ENCODE results near the gene TIMELESS. TPM values are rescaled to one million over a fixed set of nuclear protein-coding genes. Genes with fewer than 3 reads are reported as not detected.

The TIMELESS gene
- total RNA-seq, 1 donor from 2014 or later, result 17.9 TPM

GRCh38 chr12:56373515-56373914 lies 75.7 kb downstream of the TIMELESS start:
- no peaks in the 10 kb centered on the region for H3K4me1 Mint-ChIP-seq (ENCODE audit: low read depth, unreplicated experiment)
- no peak overlapping the region for H3K27ac Mint-ChIP-seq (ENCODE audit: unreplicated experiment)
- no peaks in the 10 kb centered on the region for H3K36me3 Mint-ChIP-seq (ENCODE audit: unreplicated experiment)
- no peak for TF ChIP-seq CTCF (IDR thresholded peaks at IDR 0.05; ENCODE audit: partially characterized antibody, unreplicated experiment)
- DNase-seq, result no peak
- H3K4me3 Mint-ChIP-seq (ENCODE audit: unreplicated experiment), result no peak overlapping the region
- peaks cover 1% of the 10 kb centered on the region for H3K9me3 Mint-ChIP-seq (ENCODE audit: unreplicated experiment)
- H3K27me3 Mint-ChIP-seq (ENCODE audit: unreplicated experiment), result no peaks in the 10 kb centered on the region

- H3K4me3 Mint-ChIP-seq (ENCODE audit: unreplicated experiment), result no peak overlapping the region
- H3K36me3 Mint-ChIP-seq (ENCODE audit: unreplicated experiment), result no peaks in the 10 kb centered on the region
- no peak overlapping the region for H3K27ac Mint-ChIP-seq (ENCODE audit: unreplicated experiment)
- no peaks in the 10 kb centered on the region for H3K4me1 Mint-ChIP-seq (ENCODE audit: low read depth, unreplicated experiment)
- no peak for TF ChIP-seq CTCF (IDR thresholded peaks at IDR 0.05; ENCODE audit: partially characterized antibody, unreplicated experiment)
- H3K27me3 Mint-ChIP-seq (ENCODE audit: unreplicated experiment), result peaks cover 6% of the 10 kb centered on the region
- DNase-seq, result no peak
- H3K9me3 Mint-ChIP-seq (ENCODE audit: unreplicated experiment), result no peaks in the 10 kb centered on the region
These were observed 82.3 kb downstream of the TIMELESS start for GRCh38 chr12:56366948-56367347.

Other genes with a start within 250 kb of the TIMELESS start
- gene RNF41, start 227.5 kb downstream of the TIMELESS start, total RNA-seq (ENCODE audit: unreplicated experiment), result 72.6 TPM
- gene NABP2, start 225.1 kb downstream of the TIMELESS start, total RNA-seq (ENCODE audit: unreplicated experiment), result 42.6 TPM
- 0.61 TPM for gene SLC39A5, start 219.4 kb downstream of the TIMELESS start, total RNA-seq (ENCODE audit: unreplicated experiment)
- 49.1 TPM for gene ANKRD52, start 191.0 kb downstream of the TIMELESS start, total RNA-seq (ENCODE audit: unreplicated experiment)
- 18.9 TPM for gene COQ10A, start 182.5 kb downstream of the TIMELESS start, total RNA-seq (ENCODE audit: unreplicated experiment)
- gene CS, start 149.1 kb downstream of the TIMELESS start, total RNA-seq (ENCODE audit: unreplicated experiment), result 257 TPM
- 141 TPM for gene CNPY2, start 133.4 kb downstream of the TIMELESS start, total RNA-seq (ENCODE audit: unreplicated experiment)
- 101 TPM for gene PAN2, start 115.4 kb downstream of the TIMELESS start, total RNA-seq (ENCODE audit: unreplicated experiment)
- 0.42 TPM for gene IL23A, start 110.5 kb downstream of the TIMELESS start, total RNA-seq (ENCODE audit: unreplicated experiment)
- 74.7 TPM for gene STAT2, start 89.3 kb downstream of the TIMELESS start, total RNA-seq (ENCODE audit: unreplicated experiment)
- not detected for gene APOF, start 86.6 kb downstream of the TIMELESS start, total RNA-seq (ENCODE audit: unreplicated experiment)
- not detected for gene MIP, start 5.2 kb upstream of the TIMELESS start, total RNA-seq (ENCODE audit: unreplicated experiment)
- 3.6 TPM for gene SPRYD4, start 19.2 kb upstream of the TIMELESS start, total RNA-seq (ENCODE audit: unreplicated experiment)
- gene GLS2, start 38.7 kb upstream of the TIMELESS start, total RNA-seq (ENCODE audit: unreplicated experiment), result 0.91 TPM
- 10.2 TPM for gene RBMS2, start 72.4 kb upstream of the TIMELESS start, total RNA-seq (ENCODE audit: unreplicated experiment)
- gene BAZ2A, start 180.9 kb upstream of the TIMELESS start, total RNA-seq (ENCODE audit: unreplicated experiment), result 196 TPM
- 735 TPM for gene ATP5F1B, start 196.6 kb upstream of the TIMELESS start, total RNA-seq (ENCODE audit: unreplicated experiment)
- 180 TPM for gene PTGES3, start 238.9 kb upstream of the TIMELESS start, total RNA-seq (ENCODE audit: unreplicated experiment)